GM21717 (cell line): Measurements from ENCODE around the gene PRKD1.
"Not testable (repeated sequence)": the region's sequence is repeated elsewhere in the genome, so short reads cannot be mapped to it uniquely, and the experiment has no call there.

Experiments used
- ATAC-seq: cut with Tn5 transposase; IDR thresholded peaks from one replicate; pipeline ENCODE4 v1.9.1; 2021; ENCODE audit warnings: mild to moderate bottlenecking, moderate library complexity; ENCODE audit not compliant: unreplicated experiment

The PRKD1 gene

DNA sequence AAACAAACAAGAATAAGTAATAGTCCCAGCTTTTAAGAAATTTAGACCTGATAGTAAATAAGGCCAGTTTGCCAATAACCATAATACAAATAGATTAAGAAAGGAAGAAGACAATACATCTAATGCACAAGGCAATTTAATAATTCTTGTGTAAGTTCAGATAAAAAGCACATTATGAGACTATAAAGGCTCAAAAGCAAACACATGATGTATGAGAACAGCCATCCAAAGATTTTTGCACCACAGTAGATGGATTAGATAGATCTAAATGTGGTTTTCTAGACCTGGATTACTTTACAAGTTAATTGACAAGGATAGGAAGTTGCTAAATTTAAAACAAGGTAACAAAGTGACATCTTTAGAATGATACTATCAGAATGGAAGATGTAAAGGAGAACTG, 125.4 kb downstream of the PRKD1 start:
- ATAC-seq: no peak

GRCh38 chr14:29800961-29801360, 126.7 kb downstream of the PRKD1 start:
- ATAC-seq: no peak

- ATAC-seq: peak; percentile 79
Observed at GRCh38 chr14:29799464-29800095, 128.1 kb downstream of the PRKD1 start.

- no peak for ATAC-seq
Observed at GRCh38 chr14:29798811-29799210, 128.8 kb downstream of the PRKD1 start.

DNA sequence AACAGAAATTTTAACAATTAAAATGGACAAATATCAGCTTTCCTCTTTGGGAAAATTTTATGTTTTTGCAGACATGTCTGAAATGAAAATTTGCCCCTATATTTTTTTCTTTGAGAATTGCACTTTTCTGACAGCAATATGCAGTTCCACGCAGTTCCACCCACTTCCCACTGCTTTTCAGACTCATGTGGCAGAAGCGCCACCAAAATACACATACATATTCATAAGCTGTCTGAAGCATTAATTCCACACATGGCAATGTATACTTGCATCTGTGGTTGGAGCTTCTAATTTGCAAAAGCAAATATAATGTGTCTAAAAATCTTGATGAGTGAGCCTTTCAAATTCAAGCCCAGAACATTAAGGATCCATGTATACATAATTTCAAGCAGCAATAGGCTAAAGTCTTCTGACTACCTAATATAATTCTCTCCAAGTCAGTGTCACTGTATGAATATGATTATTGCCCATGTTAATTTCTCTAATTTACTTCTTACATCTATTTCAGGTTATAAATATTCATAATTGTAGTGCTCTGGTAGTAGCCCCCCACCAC, 129.5 kb downstream of the PRKD1 start:
- ATAC-seq: no peak

DNA sequence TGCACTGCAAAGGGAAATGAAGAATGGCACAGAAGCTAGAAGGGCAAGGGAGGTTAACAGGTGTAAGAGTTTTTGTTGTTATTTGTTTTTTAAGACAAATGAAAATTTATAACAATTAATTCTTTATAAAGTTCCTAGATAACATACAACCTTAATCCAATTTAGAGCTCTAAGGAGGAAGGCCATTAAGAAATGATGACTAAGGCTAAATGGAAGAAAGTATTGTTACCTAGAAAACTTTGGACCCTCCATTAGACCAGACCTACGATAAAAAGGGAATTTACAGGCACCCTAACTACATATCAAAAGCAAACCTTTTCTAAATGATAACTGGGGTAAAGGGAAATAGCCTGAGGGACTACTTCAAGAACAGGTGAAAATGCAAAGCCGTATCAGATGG, 130.8 kb downstream of the PRKD1 start:
- no peak for ATAC-seq

DNA sequence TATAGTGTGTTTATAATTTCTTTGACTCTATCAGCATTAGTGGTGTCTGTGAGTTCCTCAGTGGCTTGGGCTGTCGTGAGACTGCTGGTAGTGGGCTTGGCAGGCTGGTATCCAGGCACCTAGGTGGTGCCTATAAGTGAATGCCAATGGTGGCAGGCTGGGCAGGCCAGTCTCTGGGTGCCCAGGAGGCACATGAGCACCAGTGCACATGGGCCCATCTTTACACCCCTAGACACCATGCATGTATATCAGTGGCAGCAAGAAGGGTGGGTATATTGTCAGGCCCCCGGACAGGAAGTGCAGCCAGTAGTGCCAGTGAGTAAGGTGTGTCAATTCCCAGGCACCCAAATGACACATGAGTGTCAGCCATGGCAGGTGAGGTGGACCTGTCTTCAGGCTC, 138.2 kb downstream of the PRKD1 start:
- no peak for ATAC-seq

GRCh38 chr14:29788093-29788492, 139.6 kb downstream of the PRKD1 start:
- no peak for ATAC-seq

GRCh38 chr14:29783556-29783955, 144.1 kb downstream of the PRKD1 start:
- ATAC-seq: no peak

DNA sequence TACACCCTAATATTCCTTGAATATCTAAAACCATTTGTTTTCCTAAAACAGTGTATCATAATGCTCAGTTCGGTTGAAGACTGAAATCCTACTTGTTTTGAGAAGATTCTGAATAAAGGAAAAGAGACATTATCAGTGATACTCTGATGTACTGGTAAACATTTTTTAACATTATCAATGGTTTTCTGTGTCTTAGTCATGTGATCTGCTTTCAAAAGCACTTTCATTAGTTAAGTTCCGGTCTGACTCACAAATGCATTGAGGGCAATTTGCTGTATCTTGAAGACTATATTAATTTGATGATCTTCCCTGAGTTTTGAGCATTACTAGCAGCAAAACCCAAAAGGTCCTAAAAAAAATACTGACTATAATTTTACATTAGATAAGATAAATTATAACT, 145.6 kb downstream of the PRKD1 start:
- no peak for ATAC-seq

- ATAC-seq: not testable (repeated sequence)
Observed at GRCh38 chr14:29777142-29777541, 150.5 kb downstream of the PRKD1 start.

GRCh38 chr14:29773990-29774389, 153.7 kb downstream of the PRKD1 start:
- ATAC-seq: no peak

DNA sequence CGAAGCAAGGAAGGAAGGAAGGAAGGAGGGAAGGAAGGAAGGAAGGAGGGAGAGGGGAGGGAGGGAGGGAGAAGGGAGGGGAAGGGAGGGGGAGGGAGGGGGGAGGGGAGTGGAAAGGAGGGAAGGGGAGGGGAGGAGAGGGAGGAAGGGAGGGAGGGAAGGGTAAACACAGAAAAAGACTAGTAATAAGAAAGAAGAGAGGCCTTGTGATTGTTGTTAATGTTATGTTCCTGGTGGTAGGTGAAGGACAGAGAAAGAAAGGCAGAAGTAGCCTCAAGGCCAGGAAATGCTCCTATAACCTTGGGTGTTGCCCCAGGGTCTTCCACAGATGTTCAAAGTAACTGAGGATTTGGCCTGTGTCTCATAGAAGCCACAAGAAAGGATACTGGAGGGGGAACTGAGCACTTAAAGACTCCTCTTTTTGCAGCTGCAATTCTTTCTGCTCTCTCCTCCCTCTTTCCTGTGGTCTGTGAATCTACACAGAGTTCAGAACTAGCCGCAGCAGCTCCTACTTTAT, 164.2 kb downstream of the PRKD1 start:
- ATAC-seq: no peak

GRCh38 chr14:29759521-29760340, 167.9 kb downstream of the PRKD1 start:
- ATAC-seq: peak; percentile 91

DNA sequence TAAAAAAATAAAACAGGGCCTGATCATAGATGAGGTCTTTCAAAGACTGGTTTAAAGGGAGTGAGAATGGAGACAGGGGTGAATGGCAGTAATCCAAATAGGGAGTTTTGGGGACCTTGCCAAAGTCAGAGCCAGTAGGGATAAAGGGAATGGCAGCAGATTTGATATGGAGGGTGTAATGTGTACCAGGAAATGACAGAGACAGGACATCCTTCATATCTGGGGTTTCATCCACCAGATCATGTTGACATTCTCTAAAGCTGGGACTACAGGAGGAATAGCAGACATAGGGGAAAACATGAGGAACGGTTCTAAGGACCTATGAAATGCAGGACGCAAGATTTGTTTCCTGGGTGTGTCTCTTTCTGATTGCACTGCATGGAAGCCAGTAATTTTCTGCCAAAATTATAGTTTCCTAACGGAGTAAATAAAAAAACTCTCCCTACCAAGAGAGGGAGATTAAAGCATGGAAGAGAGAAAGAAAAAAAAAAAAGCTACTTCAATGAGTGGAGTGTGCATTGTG, 169.9 kb downstream of the PRKD1 start:
- no peak for ATAC-seq

- ATAC-seq: no peak
Observed at GRCh38 chr14:29757188-29757680, 170.4 kb downstream of the PRKD1 start.

- no peak for ATAC-seq
Observed at GRCh38 chr14:29756019-29756385, 171.6 kb downstream of the PRKD1 start.

DNA sequence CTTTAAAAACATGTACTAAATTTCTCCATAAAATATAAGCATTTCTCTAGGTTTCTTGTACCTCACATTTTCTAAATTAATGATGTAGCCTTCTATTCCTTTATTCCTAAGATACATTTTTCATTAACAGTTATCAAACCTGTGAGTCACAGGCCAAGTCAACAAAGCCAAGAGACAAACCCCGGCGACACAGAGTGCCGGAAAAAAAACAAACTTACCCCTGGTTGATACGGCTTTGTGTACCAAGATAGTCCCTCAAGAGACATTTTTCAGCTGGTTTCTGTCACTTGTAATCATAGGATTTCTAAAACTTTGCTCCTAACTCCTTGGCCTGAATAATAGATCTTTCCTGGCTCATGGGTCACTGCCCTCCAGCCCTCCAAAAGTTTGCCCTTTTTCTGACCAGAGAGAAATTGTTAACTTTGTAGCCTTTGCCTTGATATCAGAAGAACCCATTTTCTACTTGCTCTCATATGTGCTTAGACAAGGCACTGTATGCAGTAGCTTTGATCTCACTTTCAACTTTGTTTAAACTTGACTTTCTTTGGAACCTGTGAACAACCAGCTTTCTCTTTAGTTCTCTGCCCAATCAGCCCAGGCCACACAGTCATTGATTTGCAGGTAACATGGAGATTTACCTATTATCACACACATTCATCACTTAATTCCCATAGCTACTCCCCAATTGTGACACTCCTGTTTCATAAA, 172.2 kb downstream of the PRKD1 start:
- no peak for ATAC-seq

DNA sequence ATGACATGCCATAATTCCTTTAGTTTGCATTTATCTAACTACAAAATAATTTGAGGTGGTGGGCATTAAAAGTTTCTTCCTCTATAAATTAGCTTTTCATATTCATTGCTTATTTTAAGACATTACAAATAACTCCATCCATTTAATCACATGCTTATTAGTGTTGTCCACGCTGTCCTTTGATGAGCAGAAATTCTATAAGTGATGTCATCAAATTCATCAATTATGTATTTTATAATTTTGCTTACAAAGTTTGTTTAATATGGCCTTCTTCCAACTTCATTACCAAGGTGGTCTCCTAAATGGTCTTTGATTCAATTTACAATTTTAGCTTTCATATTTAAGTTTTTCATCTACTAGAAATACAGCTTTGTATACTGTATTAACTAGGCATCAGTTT, 173.5 kb downstream of the PRKD1 start:
- ATAC-seq: no peak

DNA sequence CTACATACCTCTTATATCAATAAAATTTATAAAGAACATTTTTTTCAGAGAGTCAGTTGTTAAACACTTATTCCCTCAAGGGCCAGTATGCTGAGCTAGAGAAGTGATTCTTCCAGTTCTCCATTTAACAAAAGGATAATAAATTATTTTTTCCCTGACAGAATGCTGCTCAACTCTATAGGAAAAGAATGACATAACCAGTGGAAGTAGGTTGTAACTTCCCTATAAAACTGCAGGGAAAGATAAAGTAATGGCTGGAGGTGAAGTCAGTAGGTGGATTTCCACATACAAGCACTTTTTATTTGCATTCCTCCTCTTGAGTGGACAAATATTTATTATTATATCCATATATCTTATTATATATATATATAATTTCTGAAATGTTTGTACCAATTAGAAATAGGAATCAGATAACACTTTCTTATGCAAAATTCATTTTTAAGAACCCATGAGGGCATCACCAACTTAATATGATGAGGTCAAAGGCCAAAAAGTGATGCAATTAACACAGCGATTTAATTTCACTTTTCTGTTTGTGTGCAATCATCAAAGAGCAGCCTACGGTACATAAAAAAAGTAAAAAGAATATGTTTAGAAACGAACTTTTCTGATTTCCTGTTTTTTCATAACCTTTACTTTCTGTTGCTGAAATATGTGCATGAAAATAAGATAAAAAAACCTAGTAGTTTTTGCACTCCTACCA, 175.3 kb downstream of the PRKD1 start:
- no peak for ATAC-seq
